MCF 10A (cell line): ENCODE measurements around the gene PTPN2. TPM values are rescaled to one million over a fixed set of nuclear protein-coding genes. Genes with fewer than 3 reads are reported as not detected.

Source experiments
- BruUV-seq: library from RNA; stranded (reverse); fragments of 400-500 nt; replicated peaks from 2 replicates; lab custom pipeline; 2021; lab: Mats Ljungman, UMichigan
- CTCF ChIA-PET: fragments of 300-600 bp; sonication (Branson Sonifier 250); formaldehyde crosslinking; extraction: SDS; loops from one replicate; lab custom pipeline; 2021; ENCODE audit warnings: antibody characterized with exemption, inconsistent platforms; lab: Yijun Ruan, JAX
- POLR2A ChIA-PET: fragments of 300-600, 350-650 bp; sonication (Branson Sonifier 250); formaldehyde crosslinking; extraction: SDS; loops from one replicate; lab custom pipeline; 2020; ENCODE audit warnings: antibody characterized with exemption, inconsistent platforms; lab: Yijun Ruan, JAX
- DNase-seq: peaks from one replicate; pipeline ENCODE4 v3.0.0-alpha.2; 2018; ENCODE audit not compliant: unreplicated experiment
- H3K27ac Mint-ChIP-seq: one replicate; pipeline ENCODE4 v1.8.0; 2022; ENCODE audit warnings: mild to moderate bottlenecking, low read depth, mixed read lengths; ENCODE audit not compliant: unreplicated experiment
- H3K27me3 Mint-ChIP-seq: one replicate; pipeline ENCODE4 v1.8.0; 2022; ENCODE audit warnings: mixed read lengths; ENCODE audit not compliant: insufficient read depth, unreplicated experiment
- H3K36me3 Mint-ChIP-seq: one replicate; pipeline ENCODE4 v1.8.0; 2022; ENCODE audit warnings: mild to moderate bottlenecking, moderate library complexity, mixed read lengths; ENCODE audit not compliant: insufficient read depth, unreplicated experiment
- H3K4me1 Mint-ChIP-seq: one replicate; pipeline ENCODE4 v1.8.0; 2022; ENCODE audit warnings: mixed read lengths; ENCODE audit not compliant: insufficient read depth, unreplicated experiment
- H3K4me3 Mint-ChIP-seq: one replicate; pipeline ENCODE4 v1.8.0; 2022; ENCODE audit warnings: mild to moderate bottlenecking, moderate library complexity, mixed read lengths; ENCODE audit not compliant: unreplicated experiment
- H3K9me3 Mint-ChIP-seq: one replicate; pipeline ENCODE4 v1.8.0; 2022; ENCODE audit warnings: mixed read lengths; ENCODE audit not compliant: unreplicated experiment
- CTCF ChIP-seq: fragments of 200-600 bp; IDR thresholded peaks from one replicate; pipeline ENCODE4 v1.8.0; 2022; ENCODE audit warnings: antibody characterized with exemption, mild to moderate bottlenecking; ENCODE audit not compliant: unreplicated experiment
- intact Hi-C: fragments of 100-400 bp; cut with micrococcal nuclease; formaldehyde crosslinking; loops from 2 replicates; pipeline ENCODE4 v1.14.1; 2022
- total RNA-seq: library from RNA; stranded (reverse); gene quantifications from 2 replicates; pipeline ENCODE4 v1.2.3, GENCODE V29; 2022

PTPN2 gene
- total RNA-seq, 1 experiment from 2014 or later, result 75.2 TPM

DNA sequence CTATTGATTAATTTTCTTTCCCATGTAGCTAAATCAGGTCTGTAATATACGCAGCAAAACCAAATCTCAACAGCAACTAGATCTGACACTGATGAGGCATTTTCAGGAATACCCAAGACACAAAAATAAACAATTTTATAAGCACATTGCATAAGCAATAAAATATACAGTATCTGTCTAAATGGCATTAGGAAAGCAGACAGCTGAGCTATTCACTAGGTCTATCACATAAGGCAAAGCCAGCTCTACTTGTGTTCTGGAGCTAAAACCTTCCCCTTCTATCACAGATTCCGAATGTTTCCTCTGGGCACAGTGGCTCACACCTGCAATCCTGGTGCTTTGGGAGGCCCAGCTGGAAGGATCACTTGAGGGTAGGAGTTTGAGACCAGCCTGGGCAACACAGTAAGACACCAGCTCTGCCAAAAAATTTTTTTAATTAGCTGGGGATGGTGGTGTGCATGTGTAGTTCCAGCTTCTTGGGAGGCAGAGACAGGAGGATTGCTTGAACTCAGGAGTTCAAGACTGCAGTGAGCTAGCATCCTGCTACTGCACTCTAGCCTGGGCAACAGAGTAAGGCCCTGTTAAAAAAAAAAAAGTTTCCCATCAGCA is 21.1 kb downstream of the PTPN2 start:
- POLR2A ChIA-PET, result interaction anchor here (0.6 to 5.4 kb wide), 12 partner anchors 9 to 455 kb away, joined by 3 to 54 read pairs (median 5); partner anchors contain the start of genes PRELID3A, PSMG2 and PTPN2
- Mint-ChIP-seq H3K9me3 (no peaks in the 10 kb centered on the region), H3K36me3 (peaks cover 13% of the 10 kb centered on the region), H3K27ac (peak overlapping the region; percentile 79), H3K4me3 (no peak overlapping the region), H3K27me3 (no peaks in the 10 kb centered on the region), H3K4me1 (peaks cover 36% of the 10 kb centered on the region)
- TF ChIP-seq CTCF, result no peak
- intact Hi-C loops, result no loop called here
- CTCF ChIA-PET, result interaction anchor here (0.5 to 1.0 kb wide), 6 partner anchors 28 to 857 kb away, joined by 3 to 4 read pairs (median 3); no protein-coding TSS in a partner anchor
- BruUV-seq, result no TSS peak
- DNase-seq, result no peak

DNA sequence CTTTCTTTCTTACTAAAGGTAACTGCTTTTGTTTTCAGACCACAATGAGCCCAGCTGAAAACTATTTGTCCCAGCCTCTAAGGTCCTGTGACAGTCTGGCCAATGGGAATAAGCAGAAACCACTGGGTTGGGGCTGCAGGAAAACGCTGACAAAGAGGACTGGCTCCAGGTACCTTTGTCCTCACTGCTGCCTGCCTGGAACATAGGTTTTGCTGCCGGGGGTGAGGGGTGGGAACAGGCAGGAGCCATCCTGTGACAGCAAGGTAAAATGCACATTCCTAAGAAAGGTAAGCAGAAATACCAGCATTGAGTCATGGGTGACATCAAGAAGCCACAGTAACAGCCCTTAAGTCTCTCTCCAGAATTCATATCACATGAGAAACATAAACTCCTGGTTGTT is 21.6 kb downstream of the PTPN2 start:
- Mint-ChIP-seq H3K9me3 (no peaks in the 10 kb centered on the region), H3K4me1 (peaks cover 31% of the 10 kb centered on the region), H3K36me3 (peaks cover 16% of the 10 kb centered on the region), H3K27ac (peak overlapping the region; percentile 79), H3K27me3 (no peaks in the 10 kb centered on the region), H3K4me3 (peak overlapping the region; percentile 61)
- DNase-seq, result peak; percentile 46
- ChIA-PET CTCF (interaction anchor here (0.5 to 1.6 kb wide), 7 partner anchors 27 to 120 kb away, joined by 3 to 5 read pairs (median 3); no protein-coding TSS in a partner anchor), POLR2A (interaction anchor here (0.6 to 5.4 kb wide), 15 partner anchors 9 to 455 kb away, joined by 3 to 54 read pairs (median 4); partner anchors contain the start of genes PRELID3A, PSMG2 and PTPN2)
- no TSS peak for BruUV-seq
- TF ChIP-seq CTCF, result no peak
- intact Hi-C loops, result no loop called here

GRCh38 chr18:12861637-12862036 is 22.4 kb downstream of the PTPN2 start:
- Mint-ChIP-seq H3K27me3 (no peaks in the 10 kb centered on the region), H3K36me3 (peaks cover 20% of the 10 kb centered on the region), H3K4me3 (peak overlapping the region; percentile 61), H3K4me1 (peaks cover 30% of the 10 kb centered on the region), H3K27ac (peak overlapping the region; percentile 79), H3K9me3 (no peaks in the 10 kb centered on the region)
- TF ChIP-seq CTCF, result no peak
- CTCF ChIA-PET, result interaction anchor here (0.7 to 1.6 kb wide), 4 partner anchors 21 to 119 kb away, joined by 3 to 6 read pairs (median 4); no protein-coding TSS in a partner anchor
- no peak for DNase-seq
- POLR2A ChIA-PET, result interaction anchor here (0.7 to 5.4 kb wide), 8 partner anchors 9 to 127 kb away, joined by 3 to 54 read pairs (median 4); partner anchors contain the start of gene PTPN2
- intact Hi-C loops, result no loop called here
- BruUV-seq, result no TSS peak

GRCh38 chr18:12860530-12860929 is 23.5 kb downstream of the PTPN2 start:
- no TSS peak for BruUV-seq
- TF ChIP-seq CTCF, result no peak
- POLR2A ChIA-PET, result interaction anchor here (5.4 kb wide), 1 partner anchor 23 kb away, joined by 54 read pairs; the partner anchor contains the start of gene PTPN2
- CTCF ChIA-PET, result no interaction called here
- no peaks in the 10 kb centered on the region for H3K27me3 Mint-ChIP-seq
- no peaks in the 10 kb centered on the region for H3K9me3 Mint-ChIP-seq
- peaks cover 23% of the 10 kb centered on the region for H3K36me3 Mint-ChIP-seq
- no peak overlapping the region for H3K27ac Mint-ChIP-seq
- no peak overlapping the region for H3K4me3 Mint-ChIP-seq
- peaks cover 30% of the 10 kb centered on the region for H3K4me1 Mint-ChIP-seq
- intact Hi-C loops, result no loop called here
- DNase-seq, result no peak
